DMS153 treated with DMSO at 0.1 percent for 48 hours (cell line): Measurements from ENCODE around the gene HOXA9.
A peak's percentile ranks its signal among the peaks of the same experiment; 100 is the strongest.

Experiments used
- DNase-seq: peaks from one replicate; lab custom pipeline; 2025; ENCODE audit not compliant: unreplicated experiment; lab: John Stamatoyannopoulos, UW

The HOXA9 gene

DNA sequence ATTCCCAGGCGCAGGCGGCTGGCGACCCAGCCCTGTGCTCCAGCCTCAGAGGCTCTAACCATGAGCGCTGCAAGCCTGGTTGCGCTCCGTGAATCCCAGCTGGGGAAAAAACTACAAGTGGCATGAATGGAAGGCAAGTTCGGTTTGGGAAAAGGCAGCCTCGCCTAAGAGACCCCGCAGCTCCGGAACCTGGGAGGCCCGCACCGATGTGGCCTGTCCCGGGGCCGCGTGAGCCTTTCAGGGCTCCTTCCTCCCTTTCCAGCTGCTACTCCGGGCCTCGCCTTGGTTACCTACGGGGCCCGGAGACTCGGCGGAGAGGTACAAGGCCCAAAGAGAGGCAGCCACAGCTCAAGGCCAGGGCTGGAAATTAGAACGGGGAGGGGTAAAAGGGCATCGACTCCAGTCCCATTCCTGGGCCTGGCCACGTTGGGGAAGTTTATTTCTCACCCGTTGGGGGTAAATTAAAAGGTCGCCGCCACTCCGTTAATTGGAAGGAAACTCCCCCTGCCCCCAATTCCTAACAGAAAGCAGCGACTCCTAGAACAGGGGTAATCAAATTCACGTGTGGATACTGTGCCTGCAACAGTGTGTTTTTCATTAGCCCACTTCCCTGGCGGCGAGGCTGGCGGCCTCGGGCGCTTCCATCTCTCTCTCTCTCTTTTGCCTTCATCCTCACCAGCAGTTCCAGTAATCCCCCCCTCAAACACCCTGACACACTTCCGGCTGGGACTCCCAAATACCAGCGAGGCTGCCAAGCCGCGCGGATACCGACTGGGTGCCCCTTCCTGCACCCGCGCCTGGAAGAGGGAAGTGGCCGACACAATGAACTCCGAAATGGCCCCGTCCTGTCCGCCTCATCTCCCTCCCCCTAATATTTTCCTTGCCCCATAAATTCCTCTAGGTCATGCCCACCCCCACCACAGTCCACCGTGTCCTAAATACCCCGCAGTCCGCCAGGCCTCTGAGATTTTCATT is 1.5 kb upstream of the HOXA9 start:
- DNase-seq: no peak

DNA sequence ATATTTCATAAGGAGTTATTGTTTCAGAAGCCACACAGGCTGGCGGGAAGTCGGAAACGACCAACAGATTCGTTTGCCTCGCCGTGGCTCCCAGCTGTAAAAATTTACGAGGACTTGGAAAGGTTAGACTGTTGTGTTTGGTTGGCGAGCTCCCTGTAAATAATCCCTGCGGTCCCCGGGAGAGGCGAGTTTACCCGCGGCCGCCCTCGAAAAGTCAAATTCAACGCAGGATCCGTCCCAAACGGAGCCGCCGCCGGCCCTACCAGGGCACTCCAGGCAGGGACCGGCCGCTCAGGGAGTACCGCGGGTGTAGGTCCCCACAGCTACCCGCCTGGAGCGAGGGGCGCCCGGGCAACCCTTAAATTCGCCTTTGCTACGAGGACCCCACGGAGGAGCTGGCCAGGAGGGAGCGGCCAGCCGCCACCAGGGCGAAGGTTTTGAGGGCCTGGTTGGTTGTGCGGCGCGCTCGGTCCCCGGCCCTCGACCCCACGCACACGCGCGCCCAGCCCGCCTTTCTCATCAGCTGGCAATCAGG is 726 bp upstream of the HOXA9 start:
- DNase-seq: no peak

DNA sequence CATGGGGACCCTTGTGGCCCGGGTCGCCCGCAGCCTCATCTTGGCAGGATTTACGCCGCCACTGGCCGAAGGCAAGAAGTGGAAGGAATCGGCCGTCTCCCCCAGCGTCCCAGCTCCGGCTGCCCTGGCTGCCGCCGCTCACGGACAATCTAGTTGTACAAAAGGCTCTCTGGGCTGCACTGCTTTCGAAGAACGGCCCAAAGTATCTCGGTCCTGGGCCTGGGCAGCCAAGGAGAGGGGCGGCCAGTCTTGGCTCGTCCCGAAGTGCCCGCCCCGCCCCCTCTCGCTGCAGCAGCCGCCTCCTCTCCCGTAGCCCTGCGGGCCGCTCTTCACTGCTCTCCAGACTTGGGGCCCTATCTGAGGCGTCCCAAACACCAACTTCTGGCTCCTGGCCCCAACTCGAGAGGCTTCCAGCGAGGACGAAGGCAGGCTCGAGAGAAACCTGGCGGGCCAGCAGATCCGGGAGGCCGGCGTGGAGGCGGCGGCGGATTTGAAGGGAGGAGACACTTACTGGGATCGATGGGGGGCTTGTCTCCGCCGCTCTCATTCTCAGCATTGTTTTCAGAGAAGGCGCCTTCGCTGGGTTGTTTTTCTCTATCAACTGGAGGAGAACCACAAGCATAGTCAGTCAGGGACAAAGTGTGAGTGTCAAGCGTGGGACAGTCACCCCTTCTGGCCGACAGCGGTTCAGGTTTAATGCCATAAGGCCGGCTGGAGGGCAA is 809 bp downstream of the HOXA9 start:
- no peak for DNase-seq

DNA sequence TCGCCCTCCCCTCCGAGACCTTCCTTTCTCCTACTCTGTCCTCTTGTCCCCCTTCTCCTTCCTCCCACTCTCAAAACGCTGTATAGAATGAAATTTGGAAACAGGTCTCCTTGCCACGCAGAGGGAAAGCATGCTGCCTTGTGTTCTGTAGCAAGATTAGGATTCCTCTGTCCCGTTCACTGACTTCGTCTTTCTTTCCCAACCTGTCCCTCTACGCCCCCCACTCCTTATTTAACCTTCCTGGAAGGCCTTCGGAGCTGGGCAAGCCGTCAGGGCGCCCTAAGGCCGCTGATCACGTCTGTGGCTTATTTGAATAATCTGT is 1.3 kb downstream of the HOXA9 start:
- DNase-seq: no peak

DNA sequence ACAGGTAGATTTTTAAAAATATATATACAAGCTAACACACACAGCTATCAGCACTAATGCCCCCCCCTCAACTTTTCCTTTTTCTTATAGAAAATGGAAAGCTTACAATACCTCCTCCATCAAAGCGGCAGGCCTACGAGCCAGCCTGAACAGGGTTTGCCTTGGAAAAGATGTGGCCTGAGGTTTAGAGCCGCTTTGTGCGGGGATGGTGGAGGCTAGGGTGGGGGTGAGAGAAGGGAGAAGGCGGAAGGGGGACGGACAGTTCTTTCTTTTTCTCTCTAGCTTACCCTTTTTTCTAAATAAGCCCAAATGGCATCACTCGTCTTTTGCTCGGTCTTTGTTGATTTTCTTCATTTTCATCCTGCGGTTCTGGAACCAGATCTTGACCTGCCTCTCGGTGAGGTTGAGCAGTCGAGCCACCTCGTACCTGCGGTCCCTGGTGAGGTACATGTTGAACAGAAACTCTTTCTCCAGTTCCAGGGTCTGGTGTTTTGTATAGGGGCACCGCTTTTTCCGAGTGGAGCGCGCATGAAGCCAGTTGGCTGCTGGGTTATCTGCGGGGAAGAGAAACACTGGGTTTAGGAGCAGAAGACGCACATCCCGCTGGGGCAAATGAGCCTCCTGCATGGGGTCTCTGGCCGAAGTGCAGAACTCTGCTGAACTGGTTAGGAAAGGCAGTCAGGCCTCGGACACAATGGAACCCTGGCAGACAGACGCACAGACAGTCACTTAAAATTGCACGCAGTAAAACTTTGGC is 1.9 kb downstream of the HOXA9 start:
- DNase-seq: no peak

DNA sequence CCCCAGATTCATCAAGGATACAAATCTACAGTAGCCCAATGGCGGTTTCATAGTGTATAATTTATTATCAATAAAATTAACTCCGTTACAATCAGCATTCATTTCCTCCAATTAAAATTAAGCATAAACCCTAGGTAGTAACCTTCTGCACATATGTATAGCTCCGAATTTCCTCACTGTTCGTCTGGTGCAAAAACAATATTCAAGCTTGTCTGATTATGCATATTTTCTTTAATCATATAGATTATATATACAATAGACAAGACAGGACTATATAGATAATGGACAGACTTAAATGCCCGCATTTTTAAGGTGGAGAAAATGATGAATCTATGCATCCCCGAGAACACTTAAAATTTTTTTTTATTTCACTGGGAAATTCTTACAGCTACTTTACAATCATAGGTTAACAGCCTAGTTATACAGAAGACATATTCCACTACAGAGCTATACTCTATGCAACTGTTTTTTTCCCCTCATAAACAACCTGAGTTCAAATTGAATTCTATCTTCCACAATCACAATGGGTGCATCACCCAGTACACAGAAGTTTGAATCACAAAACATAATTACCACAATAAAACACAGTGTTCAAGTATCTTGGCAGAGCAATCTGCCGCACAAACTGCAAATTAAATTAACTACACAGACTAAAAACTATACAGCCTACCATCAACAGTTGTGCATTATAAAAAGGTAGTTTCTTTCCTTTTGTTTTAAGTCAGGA is 2.6 kb downstream of the HOXA9 start:
- no peak for DNase-seq

DNA sequence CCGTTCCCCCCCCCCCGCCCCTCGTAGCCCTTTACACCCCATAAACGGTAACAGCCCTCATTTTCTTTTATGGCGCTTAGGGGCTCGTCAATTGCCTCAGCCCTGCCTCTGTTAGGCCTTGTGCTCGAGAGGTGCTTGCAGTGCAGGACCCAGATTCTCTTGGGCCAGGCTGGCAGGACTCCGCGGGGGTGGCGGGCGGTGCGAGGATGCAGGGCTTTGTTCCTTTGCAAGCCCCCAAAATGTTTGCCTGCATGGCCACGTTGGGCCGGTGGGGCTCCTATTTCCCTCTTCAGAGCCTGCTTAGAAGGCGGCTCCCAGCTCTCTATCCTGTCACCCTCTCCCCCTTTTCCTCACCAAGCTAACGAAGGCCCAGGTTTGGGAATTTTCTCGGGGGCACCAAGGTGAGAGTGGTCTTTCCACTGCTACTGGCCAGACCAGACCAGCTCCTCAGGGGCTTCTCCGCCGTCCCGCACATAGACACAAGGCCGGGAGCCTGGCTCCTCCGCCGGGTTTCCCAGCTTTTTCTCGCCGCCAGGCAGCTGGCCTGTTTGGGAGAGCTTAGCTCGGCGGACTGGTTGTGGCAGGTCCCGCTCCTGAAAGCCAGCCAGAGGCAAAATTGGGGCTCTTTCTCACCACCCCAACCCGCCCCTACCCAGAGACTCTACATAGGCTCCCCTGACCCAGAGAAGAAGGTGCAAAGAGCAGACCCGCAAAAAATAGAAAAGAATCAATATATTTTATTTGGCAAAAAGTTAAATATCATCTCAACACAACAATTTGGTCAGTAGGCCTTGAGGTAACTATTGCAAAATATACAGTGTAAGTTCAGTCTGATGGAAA is 3.4 kb downstream of the HOXA9 start:
- DNase-seq: no peak

DNA sequence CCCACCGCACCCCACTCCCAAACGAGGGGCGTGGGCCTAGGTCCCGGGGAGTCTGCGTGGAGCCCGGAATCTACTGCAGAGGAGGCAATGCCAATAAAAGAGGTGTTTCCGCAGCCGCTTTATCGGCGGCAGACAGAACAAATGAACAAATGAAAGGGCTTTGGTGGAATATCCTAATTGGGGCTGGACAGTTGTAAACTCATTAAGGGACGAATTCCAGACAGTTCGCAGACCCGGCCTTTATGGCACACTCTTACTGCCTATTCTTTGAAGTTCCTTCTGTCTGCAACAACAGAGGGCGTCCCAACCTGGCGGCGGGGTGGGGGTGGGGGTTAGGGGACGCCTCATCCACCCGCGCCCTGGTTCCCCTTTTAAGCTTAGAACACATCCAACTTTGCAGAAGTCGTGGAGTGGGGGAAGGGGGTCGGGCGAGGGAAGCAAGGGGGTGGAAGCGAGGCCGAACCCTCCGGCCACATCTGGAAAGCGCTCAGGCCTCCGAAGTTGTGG is 4.1 kb downstream of the HOXA9 start:
- DNase-seq: no peak

DNA sequence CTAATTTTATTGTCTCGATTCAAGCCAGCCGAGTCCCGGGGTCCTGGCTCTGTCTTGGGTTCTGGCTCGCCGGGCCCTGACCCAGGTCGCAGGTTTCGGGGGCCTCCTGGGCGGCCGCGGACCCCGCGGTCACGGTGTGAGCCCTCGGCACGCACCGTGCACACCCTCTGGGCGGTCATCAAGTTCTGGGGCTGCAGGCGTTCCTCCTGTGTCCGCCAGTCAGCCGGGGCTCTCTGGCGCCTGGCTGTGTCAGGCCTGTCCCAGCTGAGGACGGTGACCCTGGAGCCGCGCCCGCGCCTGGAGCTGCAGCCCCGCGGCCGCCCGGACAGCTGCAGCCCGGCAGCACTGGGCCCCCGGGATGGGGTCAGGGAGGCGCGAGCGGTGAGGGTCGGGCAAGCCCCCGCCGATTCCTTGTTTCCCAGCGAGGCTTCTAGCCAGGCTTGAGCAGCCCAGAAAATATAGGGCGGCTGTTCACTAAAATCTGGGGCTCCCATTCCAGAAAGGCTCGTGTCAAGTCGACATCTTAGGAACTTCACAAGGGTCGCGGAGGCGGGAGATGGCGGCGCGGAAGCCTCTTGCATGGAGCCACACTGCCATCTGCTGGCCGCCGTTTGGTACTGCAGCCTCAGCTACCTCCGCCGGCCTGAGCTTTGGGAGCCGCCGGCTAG is 4.7 kb downstream of the HOXA9 start:
- peak; percentile 87 for DNase-seq

DNA sequence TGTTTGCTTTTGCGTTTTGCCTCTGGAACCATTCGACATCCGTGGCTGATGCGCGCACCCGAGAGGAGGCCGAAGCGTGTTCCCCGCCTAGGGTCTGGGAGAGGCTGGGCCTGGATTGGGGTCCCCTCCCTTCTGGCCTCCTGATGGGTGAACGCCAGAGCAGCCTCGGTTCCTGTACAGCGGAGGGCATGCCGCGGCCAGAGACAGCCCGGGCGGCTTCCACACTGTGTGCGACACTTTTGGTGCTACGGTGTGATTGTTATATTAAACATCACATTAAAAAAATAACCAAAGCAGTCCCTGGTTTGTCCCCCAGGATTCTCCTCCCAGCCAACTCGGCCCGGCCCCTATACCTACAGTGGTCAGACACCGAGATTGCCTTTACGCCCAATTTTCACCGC is 5.2 kb downstream of the HOXA9 start:
- DNase-seq: no peak

DNA sequence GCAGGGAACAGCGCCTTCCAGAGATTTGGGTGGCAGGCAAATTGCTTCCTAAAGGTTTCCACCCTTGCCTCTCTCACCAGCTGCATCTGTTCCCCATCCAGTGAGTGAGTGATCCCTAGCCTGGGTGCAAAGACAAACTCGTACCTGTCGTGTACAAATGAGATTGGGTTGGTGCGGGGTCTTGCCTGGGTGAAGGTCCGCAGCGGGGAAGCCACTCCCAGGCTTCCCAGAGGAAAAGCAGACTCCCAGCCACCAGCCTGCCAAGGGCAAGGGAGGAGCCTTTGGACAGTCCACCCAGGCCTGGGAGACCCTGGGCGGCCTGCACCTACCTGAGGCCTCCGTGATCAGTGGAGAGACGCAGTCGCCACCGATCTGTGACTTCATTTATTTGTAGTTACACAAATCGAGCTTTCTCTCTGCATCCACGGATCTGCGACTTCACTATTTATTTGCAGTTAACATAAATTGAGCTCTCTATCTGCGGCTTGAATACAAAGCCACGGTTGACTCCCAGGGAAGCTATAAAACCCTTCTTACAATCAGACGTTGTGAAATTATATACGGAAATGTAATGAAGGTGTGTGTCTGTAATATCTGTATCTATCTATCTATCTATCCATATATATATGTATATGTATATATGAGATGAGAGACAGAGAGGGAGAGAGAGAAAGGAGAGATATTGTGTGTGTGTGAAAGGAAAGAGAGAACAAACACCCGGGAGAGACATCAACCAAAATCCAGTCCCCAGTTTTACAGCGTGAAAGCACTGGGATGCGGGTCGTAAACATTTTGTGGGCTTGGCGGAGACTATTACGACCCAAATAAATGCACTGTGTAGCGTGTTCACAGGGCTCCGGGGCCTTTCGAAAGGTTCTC is 5.8 kb downstream of the HOXA9 start:
- DNase-seq: no peak

DNA sequence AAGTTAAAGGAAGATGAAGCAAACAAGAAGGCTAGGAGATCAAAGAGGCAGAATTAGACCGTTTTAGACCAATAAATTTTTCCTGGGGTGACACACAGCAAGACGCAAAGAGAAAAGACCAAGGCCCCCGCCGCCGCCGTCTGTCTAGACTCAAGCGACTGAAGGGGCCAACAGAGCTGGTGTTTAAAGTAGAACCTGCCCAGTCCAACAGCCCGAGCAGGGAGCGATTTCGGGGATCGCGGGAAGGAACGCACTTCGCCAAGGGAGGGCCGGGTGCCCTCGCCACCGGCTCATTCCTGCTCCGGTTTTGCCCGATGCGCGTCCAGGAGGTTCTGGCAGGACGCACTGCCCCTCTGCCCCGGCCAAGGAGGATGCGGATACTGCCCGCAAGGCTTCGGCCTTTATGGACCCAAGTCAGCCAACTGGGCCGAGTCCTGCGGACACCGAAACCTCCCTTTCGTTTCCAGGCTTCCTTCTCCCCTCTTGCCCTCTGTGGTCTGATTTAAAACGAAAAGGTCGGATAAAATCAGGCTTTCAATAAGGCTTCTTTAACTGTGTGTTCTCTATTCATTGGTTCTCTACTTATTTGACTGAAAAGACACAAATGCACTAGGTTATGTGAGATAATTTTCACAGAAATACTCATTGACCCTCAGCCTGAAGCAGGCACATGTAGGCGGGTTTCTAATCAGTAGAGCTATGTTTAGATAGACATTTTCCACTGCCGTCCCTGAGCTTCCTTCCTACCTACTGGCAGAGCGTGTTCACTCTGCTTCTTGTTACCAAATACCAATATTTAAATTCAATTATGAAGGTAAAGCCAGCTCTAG is 6.7 kb downstream of the HOXA9 start:
- DNase-seq: no peak

DNA sequence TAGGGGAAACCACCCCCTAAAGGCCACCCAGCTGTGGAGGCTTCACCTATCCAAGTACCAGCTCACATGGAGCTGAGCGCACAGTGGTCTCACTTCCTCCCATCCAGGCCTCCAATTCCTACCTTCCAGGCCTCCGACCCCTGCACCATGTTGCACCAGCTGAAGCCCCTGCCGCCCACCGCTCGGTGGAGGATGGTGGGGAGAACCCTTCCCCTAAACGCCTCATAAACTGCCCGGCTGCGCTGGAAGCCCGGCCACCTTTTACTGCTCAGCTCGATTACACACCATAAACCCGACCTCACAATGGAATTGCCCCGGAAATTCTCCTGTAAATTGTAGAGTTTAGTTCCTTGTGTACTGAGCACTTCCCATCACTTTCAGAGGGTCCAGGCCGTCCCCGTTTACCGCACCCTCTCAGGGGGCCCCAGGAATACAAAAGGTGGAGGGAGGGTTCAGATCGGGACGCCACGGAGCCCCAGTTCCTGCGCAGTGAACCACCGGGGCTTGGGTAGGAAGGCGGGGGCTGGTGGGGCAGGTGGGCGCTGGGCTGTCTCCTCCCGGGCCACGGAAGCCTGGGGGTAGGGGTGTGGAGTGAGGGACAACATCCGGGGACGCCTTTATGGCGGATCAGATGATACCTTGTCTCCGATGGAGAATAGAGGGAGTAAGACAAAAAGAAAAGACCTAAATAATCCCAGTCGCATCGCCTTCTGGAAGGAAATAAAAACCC is 7.5 kb downstream of the HOXA9 start:
- no peak for DNase-seq

DNA sequence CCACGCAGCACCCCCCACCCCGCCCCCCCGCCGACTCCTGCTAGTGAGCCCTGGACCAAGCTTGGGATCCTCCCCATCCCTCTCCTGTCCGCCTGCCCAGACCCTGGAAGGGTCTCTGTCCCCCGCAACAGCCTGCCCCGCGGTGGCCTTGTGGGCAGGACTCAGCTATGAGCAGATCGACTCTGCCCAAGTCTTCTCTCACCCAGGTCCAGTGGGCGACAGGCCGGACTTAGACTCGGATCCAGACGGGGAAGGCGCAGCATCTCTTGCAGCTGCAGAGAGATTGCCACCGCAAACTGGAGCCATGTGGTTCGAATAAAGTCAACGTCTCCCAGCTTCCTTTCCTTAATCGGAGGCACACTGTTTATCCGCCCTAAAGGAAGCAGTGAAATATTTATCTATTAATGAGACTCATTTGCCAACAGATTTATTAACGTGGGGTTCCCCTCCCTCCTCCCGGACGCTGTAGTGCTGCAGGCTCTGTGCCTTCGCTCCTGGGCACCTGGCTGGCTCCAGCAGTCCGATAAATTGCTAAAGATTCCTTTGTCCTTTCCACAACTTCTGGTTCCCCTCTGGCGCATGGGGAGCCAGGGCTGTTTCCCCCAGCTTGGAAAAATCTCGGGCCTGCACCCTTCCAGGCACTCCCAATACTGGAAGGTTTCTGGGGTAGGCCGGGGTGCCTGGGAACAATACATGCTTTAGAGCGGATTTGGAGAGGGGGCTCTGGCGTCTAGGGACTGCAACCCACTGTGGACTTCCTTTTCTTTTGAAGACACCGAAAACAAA is 8.2 kb downstream of the HOXA9 start:
- no peak for DNase-seq

DNA sequence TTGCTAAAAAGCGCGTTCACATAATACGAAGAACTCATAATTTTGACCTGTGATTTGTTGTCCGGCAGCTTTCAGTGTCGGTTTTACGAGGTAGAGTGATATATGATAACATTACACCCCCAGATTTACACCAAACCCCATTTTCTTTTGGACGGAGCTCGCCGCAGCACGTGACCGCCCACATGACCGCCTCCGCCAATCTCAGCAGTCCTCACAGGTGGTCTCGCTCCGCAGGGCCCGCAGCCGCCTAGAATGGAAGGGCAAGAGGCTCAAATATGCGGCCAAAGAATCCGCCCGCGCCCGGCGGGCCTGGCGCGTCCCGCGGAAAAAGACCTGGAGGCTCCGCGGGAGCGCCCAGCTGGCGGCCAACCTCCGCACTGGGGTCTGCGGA is 8.8 kb downstream of the HOXA9 start, which contains the start of gene HOXA7:
Gene HOXA7, minus strand, starts transcription at position 168 of the 391 bp plus-strand sequence. Its CDS starts 130 bp downstream, at position 38.
- no peak for DNase-seq
